Spinal cord (tissue), 10 donors: Measurements from ENCODE around the gene SECTM1. TPM values are rescaled to one million over a fixed set of nuclear protein-coding genes. Genes with fewer than 3 reads are reported as not detected.

Experiments used
- DNase-seq, 6 donors: peaks; one replicate each; pipeline versions ENCODE4 v3.0.0 to v3.0.0-alpha.2; 2013 to 2015; ENCODE audit warnings: low spot score in 6 of 6, low read depth in 4 of 6
- H3K27ac ChIP-seq: one replicate; pipeline ENCODE4 v1.5.1; 2013; ENCODE audit warnings: low read depth, low read length, control low read depth
- H3K27me3 ChIP-seq: one replicate; pipeline ENCODE4 v1.6.1; 2013; ENCODE audit warnings: low read length; ENCODE audit not compliant: control insufficient read depth, insufficient read depth
- H3K36me3 ChIP-seq: one replicate; pipeline ENCODE4 v1.6.1; 2013; ENCODE audit warnings: low read length; ENCODE audit not compliant: control insufficient read depth, insufficient read depth
- H3K4me1 ChIP-seq: one replicate; pipeline ENCODE4 v1.6.1; 2013; ENCODE audit warnings: low read length; ENCODE audit not compliant: control insufficient read depth, insufficient read depth
- H3K4me3 ChIP-seq: one replicate; pipeline ENCODE4 v1.5.1; 2013; ENCODE audit warnings: low read depth, low read length, control low read depth
- H3K9me3 ChIP-seq: one replicate; pipeline ENCODE4 v1.6.1; 2013; ENCODE audit warnings: low read length; ENCODE audit not compliant: control insufficient read depth, insufficient read depth
- WGBS: methylation state at CpG from one replicate; pipeline ENCODE4 v1.1.5; 2013; ENCODE audit warnings: missing lambda C conversion rate; ENCODE audit not compliant: insufficient coverage; 5-methylcytosine and 5-hydroxymethylcytosine counted together
- polyA plus RNA-seq, 2 donors: library from polyadenylated mRNA; unstranded; fragments of 120-200 nt; gene quantifications; one replicate each; pipeline ENCODE4 v1.2.1, GENCODE V29; 2013; ENCODE audit not compliant: insufficient read length in 2 of 2
- total RNA-seq, 2 donors: library from RNA; depleted of rRNA in 1 of 2; stranded (reverse); fragments of 120-200 nt in 1 of 2; fragments of >200 nt in 1 of 2; gene quantifications; one replicate each; pipeline versions ENCODE4 v1.2.3 to v1.2.4, GENCODE V29; 2013 to 2014
- donor health status: healthy.

Gene SECTM1
- total and polyA plus RNA-seq, 4 donors, result 1.9 to 7.4 (median 3.0) TPM

- Histone ChIP-seq H3K36me3 (no peaks in the 10 kb centered on the region), H3K27ac (no peak overlapping the region), H3K4me1 (peaks cover 18% of the 10 kb centered on the region), H3K4me3 (no peak overlapping the region), H3K9me3 (no peaks in the 10 kb centered on the region), H3K27me3 (peaks cover 6% of the 10 kb centered on the region)
- no peak for DNase-seq
- WGBS, result 58% methylated on average over 2 of the region's 2 CpGs
These were observed 23.8 kb upstream of the SECTM1 start for GRCh38 chr17:82357394-82357793.

DNA sequence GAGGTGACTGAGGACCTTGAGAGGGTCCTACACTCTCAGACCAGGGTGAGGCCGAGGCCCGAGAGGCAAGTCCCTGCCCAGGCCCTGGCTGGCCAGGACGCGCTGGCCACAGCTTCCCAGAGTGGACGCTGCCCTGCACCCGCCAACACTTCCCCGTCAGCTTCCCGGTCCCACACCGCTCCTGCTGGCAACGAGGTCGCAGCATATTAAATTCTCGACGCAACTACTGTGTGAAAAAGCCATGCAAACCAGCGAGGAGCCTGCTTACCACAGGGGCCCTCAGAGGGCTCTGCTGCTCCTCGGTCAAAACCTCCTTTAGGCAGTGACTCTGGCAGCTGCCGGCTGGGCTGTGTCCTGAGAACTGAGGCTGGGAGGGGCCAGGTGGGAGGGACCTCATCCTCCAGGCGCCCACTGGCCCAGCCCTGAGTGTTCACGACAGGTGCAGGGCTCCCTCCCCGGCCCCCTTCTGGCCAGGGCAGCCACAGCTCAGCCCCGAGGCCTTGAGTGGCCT, 23.3 kb upstream of the SECTM1 start:
- Histone ChIP-seq H3K27me3 (peaks cover 6% of the 10 kb centered on the region), H3K4me1 (peaks cover 23% of the 10 kb centered on the region), H3K4me3 (no peak overlapping the region), H3K36me3 (no peaks in the 10 kb centered on the region), H3K27ac (no peak overlapping the region), H3K9me3 (no peaks in the 10 kb centered on the region)
- 48% methylated on average over 20 of the region's 20 CpGs for WGBS
- no peak for DNase-seq

GRCh38 chr17:82355770-82356427, 22.3 kb upstream of the SECTM1 start:
- Histone ChIP-seq H3K4me3 (no peak overlapping the region), H3K36me3 (no peaks in the 10 kb centered on the region), H3K9me3 (no peaks in the 10 kb centered on the region), H3K27me3 (peaks cover 6% of the 10 kb centered on the region), H3K4me1 (peaks cover 30% of the 10 kb centered on the region), H3K27ac (no peak overlapping the region)
- WGBS, result 91% methylated on average over 11 of the region's 11 CpGs
- no peak for DNase-seq

GRCh38 chr17:82354804-82355308, 21.3 kb upstream of the SECTM1 start:
- H3K4me3 ChIP-seq, result no peak overlapping the region
- H3K27me3 ChIP-seq, result peaks cover 6% of the 10 kb centered on the region
- no peaks in the 10 kb centered on the region for H3K9me3 ChIP-seq
- 84% methylated on average over 3 of the region's 7 CpGs for WGBS
- no peak for DNase-seq
- no peak overlapping the region for H3K27ac ChIP-seq
- H3K4me1 ChIP-seq, result peaks cover 30% of the 10 kb centered on the region
- no peaks in the 10 kb centered on the region for H3K36me3 ChIP-seq

DNA sequence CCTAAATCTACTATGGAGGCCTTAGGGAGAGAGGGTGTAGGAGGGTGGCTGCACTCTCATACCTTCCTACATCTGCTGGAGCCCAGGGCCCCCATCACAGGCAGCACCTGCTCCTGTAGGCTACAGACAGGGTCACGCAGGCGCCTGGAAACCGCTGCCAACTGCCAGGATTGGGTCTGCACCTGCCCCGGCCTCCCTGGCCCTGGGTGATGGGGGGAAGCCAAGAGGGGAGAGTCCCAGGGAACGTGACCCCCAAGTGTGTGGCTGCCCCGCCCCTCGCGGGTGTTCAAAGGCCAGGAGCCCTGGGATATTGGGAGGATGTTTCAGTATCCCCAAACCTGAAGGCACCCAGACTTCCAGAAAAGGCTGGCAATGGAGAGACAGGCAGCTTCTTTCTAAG, 19.9 kb upstream of the SECTM1 start:
- H3K4me3 ChIP-seq, result no peak overlapping the region
- no peak for DNase-seq
- no peaks in the 10 kb centered on the region for H3K9me3 ChIP-seq
- H3K4me1 ChIP-seq, result peaks cover 30% of the 10 kb centered on the region
- peaks cover 2% of the 10 kb centered on the region for H3K27me3 ChIP-seq
- no peaks in the 10 kb centered on the region for H3K36me3 ChIP-seq
- H3K27ac ChIP-seq, result no peak overlapping the region
- 92% methylated on average over 7 of the region's 8 CpGs for WGBS

- Histone ChIP-seq H3K27me3 (peaks cover 2% of the 10 kb centered on the region), H3K4me1 (peaks cover 25% of the 10 kb centered on the region), H3K4me3 (no peak overlapping the region), H3K27ac (no peak overlapping the region), H3K36me3 (no peaks in the 10 kb centered on the region), H3K9me3 (no peaks in the 10 kb centered on the region)
- DNase-seq, result peak; percentile 59 to 95 (median 78)
- 41% methylated on average over 26 of the region's 26 CpGs for WGBS
These were observed 18.3 kb upstream of the SECTM1 start for GRCh38 chr17:82351713-82352488.

DNA sequence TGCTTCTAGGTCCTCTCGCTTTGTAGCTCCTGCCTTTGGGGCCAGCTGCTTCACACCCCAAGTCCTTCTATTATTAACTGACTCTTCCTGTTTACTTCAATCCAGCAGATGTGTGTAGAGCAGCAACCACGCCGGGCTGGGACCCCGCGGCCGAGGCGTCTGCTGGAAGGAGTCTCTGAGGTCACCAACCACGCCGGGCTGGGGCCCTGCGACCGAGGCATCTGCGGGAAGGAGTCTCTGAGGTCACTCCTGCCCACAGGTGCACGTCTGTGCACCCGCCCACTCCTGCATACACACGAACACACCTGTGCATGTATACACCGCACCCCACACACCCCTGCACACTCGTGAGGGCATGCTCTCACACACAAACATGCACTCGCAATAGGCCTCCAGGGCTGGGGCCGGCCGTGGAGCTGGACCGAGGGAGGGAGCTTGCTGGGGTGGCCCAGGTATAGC, 17.7 kb upstream of the SECTM1 start:
- H3K4me3 ChIP-seq, result no peak overlapping the region
- H3K27me3 ChIP-seq, result peaks cover 2% of the 10 kb centered on the region
- no peak overlapping the region for H3K27ac ChIP-seq
- no peaks in the 10 kb centered on the region for H3K9me3 ChIP-seq
- peaks cover 21% of the 10 kb centered on the region for H3K4me1 ChIP-seq
- H3K36me3 ChIP-seq, result no peaks in the 10 kb centered on the region
- WGBS, result 70% methylated on average over 20 of the region's 21 CpGs
- no peak for DNase-seq

GRCh38 chr17:82350182-82351030, 16.8 kb upstream of the SECTM1 start:
- Histone ChIP-seq H3K4me3 (no peak overlapping the region), H3K27me3 (no peaks in the 10 kb centered on the region), H3K4me1 (peaks cover 21% of the 10 kb centered on the region), H3K36me3 (no peaks in the 10 kb centered on the region), H3K9me3 (no peaks in the 10 kb centered on the region), H3K27ac (no peak overlapping the region)
- 91% methylated on average over 26 of the region's 28 CpGs for WGBS
- no peak for DNase-seq

DNA sequence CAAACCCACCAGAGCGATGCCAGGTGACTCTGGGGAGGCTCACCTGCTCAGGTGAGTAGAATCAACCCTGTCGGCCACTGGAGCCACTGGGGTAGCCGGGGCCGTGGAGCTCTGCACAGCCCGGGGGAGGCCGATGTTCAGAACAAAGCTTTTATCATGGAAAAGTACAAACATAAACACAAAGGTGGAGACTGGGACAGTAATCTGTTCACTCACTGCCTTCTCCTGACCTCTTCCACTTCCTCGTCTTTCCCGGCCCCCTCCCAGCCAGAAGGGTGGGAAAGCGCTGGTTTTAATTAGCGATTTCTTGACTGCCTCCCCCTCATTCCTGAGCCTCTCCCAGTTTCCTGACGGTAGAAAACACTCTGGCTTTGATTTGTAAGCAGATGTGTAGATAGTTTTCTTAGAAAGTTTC, 15.7 kb upstream of the SECTM1 start:
- Histone ChIP-seq H3K27me3 (no peaks in the 10 kb centered on the region), H3K27ac (peak overlapping the region; percentile 81), H3K4me3 (no peak overlapping the region), H3K4me1 (peaks cover 21% of the 10 kb centered on the region), H3K9me3 (no peaks in the 10 kb centered on the region), H3K36me3 (no peaks in the 10 kb centered on the region)
- DNase-seq, result no peak
- 55% methylated on average over 6 of the region's 11 CpGs for WGBS
